Activated T-helper 1 cell treated with anti-CD3 and anti-CD28 coated beads, Interleukin-12 subunit alpha, Interleukin-12 subunit beta, Interleukin-2, Interleukin-4 antibody, amounts not matched to agents 30 ng/mL and 10 ng/mL and 1 ng/mL, durations not matched to agents 14 hours and 24 hours and 36 hours (primary cell): ENCODE measurements around the gene CHST13. TPM values are rescaled to one million over a fixed set of nuclear protein-coding genes. Genes with fewer than 3 reads are reported as not detected.

ENCODE experiments used
- DNase-seq: peaks from one replicate; pipeline ENCODE4 v3.0.0; 2021; ENCODE audit warnings: low spot score
- H3K27ac Mint-ChIP-seq: one replicate; pipeline ENCODE4 v1.8.0; 2021; ENCODE audit warnings: mild to moderate bottlenecking, mixed read lengths
- H3K27me3 Mint-ChIP-seq: one replicate; pipeline ENCODE4 v1.8.0; 2022; ENCODE audit warnings: mild to moderate bottlenecking, moderate library complexity, mixed read lengths; ENCODE audit not compliant: insufficient read depth
- H3K36me3 Mint-ChIP-seq: one replicate; pipeline ENCODE4 v1.8.0; 2021; ENCODE audit warnings: low read depth, mixed read lengths
- H3K4me1 Mint-ChIP-seq: one replicate; pipeline ENCODE4 v1.8.0; 2021; ENCODE audit warnings: low read depth, mixed read lengths
- H3K4me3 Mint-ChIP-seq: one replicate; pipeline ENCODE4 v1.8.0; 2021; ENCODE audit warnings: mild to moderate bottlenecking, moderate library complexity, mixed read lengths
- H3K9me3 Mint-ChIP-seq: one replicate; pipeline ENCODE4 v1.8.0; 2021; ENCODE audit warnings: mixed read lengths
- intact Hi-C: fragments of 100-400 bp; cut with micrococcal nuclease; formaldehyde crosslinking; loops from one replicate; pipeline ENCODE4 v1.15.1; 2024
- total RNA-seq: library from RNA; stranded (reverse); gene quantifications from 2 replicates; pipeline ENCODE4 v1.2.3, GENCODE V29; 2022

CHST13 gene
- total RNA-seq, 1 donor from 2014 or later, result not detected

DNA sequence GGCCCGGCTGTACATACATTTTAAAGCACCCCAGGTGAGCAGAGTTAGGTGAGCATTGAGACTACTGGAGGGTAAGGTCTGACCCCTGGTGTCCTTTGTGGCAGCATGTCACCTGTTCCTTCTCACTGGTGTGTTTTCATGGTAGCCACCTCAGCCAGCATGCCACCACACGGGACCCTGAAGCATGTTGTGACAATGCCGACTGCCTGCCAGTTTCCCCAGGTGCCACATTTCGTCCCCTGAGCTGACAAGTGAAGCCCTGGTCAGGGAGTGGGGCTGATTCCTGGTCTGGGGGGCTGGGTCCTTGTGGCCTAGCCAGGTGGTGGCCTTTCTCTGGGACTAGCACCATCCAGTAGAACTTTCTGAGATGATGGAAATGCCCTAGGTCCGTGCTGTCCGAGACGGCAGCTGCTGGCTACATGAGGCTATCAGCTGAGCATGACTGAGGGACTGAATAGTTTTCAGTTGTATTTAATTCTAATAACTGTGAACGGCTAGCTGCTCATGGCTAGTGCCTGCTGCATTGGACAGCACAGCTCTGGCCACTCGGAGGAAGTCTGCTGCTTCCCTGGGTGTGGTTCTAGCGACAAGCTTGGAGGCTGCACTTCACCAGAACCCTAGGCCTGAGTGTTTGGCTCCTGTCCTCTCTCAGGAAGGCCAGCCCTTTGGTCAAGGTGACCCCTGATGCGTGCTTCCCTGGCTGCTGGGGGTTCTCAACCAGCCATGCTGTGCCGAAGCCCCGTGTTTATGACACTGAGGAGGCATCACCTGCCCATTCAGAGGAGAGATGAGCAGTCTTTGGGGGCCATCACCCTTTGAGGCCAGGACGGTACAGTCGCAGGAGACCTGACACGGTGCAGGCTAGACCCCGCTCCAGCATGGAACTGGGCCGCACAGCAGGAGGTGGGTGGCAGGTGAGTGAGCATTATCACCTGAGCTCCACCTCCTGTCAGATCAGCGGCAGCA lies 30.9 kb downstream of the CHST13 start:
- H3K4me3 Mint-ChIP-seq, result no peak overlapping the region
- H3K4me1 Mint-ChIP-seq, result no peaks in the 10 kb centered on the region
- no peak for DNase-seq
- H3K36me3 Mint-ChIP-seq, result no peaks in the 10 kb centered on the region
- H3K27me3 Mint-ChIP-seq, result no peaks in the 10 kb centered on the region
- no peak overlapping the region for H3K27ac Mint-ChIP-seq
- H3K9me3 Mint-ChIP-seq, result no peaks in the 10 kb centered on the region
- intact Hi-C loops, result no loop called here

GRCh38 chr3:126555795-126556636 lies 32.1 kb downstream of the CHST13 start:
- H3K4me3 Mint-ChIP-seq, result no peak overlapping the region
- intact Hi-C loops, result no loop called here
- no peaks in the 10 kb centered on the region for H3K36me3 Mint-ChIP-seq
- DNase-seq, result no peak
- no peaks in the 10 kb centered on the region for H3K4me1 Mint-ChIP-seq
- H3K9me3 Mint-ChIP-seq, result no peaks in the 10 kb centered on the region
- H3K27me3 Mint-ChIP-seq, result no peaks in the 10 kb centered on the region
- H3K27ac Mint-ChIP-seq, result no peak overlapping the region

DNA sequence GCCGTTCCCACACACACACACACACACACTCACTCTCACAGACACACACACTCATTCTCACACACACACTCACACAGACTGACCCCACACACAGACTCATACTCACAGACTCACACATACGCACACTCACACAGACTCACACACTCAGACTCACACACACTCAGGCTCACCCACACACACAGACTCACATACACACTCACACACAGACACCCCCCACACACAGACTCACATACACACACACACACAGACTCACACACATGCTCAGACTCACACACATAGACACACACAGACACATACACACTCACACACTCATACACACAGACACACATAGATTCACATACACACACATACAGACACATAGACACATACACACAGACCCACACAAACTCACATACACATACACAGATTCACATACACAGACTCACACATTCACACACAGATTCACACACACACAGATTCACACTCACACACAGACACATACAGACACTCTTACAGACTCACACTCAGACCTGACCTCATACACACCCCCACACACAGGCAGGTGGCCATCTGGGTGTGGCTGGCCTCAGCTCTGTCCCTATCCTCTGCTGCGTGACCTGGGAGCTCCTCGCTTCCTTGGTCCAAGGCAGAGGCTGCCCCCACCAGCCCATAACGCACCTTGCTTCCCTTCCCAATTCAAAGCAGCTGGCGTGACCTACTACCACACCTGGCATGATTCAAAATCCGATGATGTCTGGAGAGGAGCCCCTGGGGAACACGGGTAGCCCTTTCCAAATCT lies 32.9 kb downstream of the CHST13 start:
- no peaks in the 10 kb centered on the region for H3K9me3 Mint-ChIP-seq
- no peak overlapping the region for H3K4me3 Mint-ChIP-seq
- no peaks in the 10 kb centered on the region for H3K27me3 Mint-ChIP-seq
- intact Hi-C loops, result no loop called here
- no peaks in the 10 kb centered on the region for H3K4me1 Mint-ChIP-seq
- H3K27ac Mint-ChIP-seq, result no peak overlapping the region
- DNase-seq, result no peak
- H3K36me3 Mint-ChIP-seq, result no peaks in the 10 kb centered on the region

GRCh38 chr3:126557415-126557745 lies 33.4 kb downstream of the CHST13 start:
- Mint-ChIP-seq H3K4me1 (no peaks in the 10 kb centered on the region), H3K4me3 (no peak overlapping the region), H3K36me3 (no peaks in the 10 kb centered on the region), H3K9me3 (no peaks in the 10 kb centered on the region), H3K27ac (no peak overlapping the region), H3K27me3 (no peaks in the 10 kb centered on the region)
- no peak for DNase-seq
- intact Hi-C loops, result no loop called here

DNA sequence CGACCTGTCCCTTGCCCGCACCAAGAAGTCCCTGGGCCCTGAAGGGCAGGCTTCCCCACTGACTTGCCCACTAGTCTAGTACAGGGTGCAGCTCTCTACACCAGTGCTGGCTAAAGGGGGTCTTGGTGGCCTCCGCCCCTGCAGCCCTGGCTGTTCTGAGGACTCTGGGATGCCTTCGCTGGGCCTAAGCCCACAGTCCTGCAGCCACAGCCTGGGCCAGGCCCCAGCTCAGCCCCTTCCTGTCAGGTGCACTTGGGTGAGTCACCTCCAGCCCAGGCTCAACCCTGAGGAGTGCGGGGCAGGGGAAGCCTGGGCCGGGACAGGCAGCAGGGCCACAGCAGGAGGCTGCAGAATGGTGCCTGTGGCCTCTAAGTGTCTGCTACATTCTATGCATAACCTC lies 33.8 kb downstream of the CHST13 start:
- Mint-ChIP-seq H3K4me3 (no peak overlapping the region), H3K36me3 (no peaks in the 10 kb centered on the region), H3K27me3 (peaks cover 3% of the 10 kb centered on the region), H3K4me1 (no peaks in the 10 kb centered on the region), H3K9me3 (no peaks in the 10 kb centered on the region), H3K27ac (no peak overlapping the region)
- intact Hi-C loops, result no loop called here
- DNase-seq, result no peak

GRCh38 chr3:126558336-126559071 lies 34.5 kb downstream of the CHST13 start, which contains the start of gene C3orf22:
Gene C3orf22, minus strand, starts transcription at chr3:126558932. Its CDS starts 5,542 bp downstream, at chr3:126553390.
- H3K4me1 Mint-ChIP-seq, result no peaks in the 10 kb centered on the region
- H3K27ac Mint-ChIP-seq, result no peak within 1 kb of the TSS
- no peak for DNase-seq
- H3K9me3 Mint-ChIP-seq, result no peaks in the 10 kb centered on the region
- intact Hi-C loops, result no loop called here
- H3K4me3 Mint-ChIP-seq, result no peak within 1 kb of the TSS
- H3K27me3 Mint-ChIP-seq, result peaks cover 8% of the 10 kb centered on the region
- no peaks in the 10 kb centered on the region for H3K36me3 Mint-ChIP-seq

DNA sequence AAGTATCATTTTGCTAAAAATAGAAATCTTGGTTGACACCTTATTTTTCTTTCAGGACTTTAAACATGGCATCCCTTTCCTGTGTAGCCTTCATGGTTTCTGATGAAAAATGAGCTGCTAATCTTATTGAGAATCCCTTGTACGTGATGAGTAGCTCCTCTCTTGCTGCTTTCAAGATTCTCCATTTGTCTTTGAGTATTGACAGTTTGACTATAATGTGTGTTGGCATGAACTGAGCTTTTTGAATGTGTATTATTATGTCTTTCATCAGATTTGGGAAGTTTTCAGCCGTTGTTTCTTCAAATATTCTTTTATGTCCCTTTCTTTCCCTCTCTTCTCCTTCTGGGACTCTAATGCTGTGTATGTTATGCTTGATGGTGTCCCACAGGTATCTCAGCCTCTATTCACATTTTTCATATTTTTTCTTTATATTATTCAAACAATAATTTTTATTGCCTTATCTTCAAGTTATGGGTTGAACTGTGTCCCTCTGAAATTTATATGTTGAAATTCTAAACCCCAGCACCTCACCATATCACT lies 38.9 kb downstream of the CHST13 start:
- DNase-seq, result no peak
- intact Hi-C loops, result no loop called here

DNA sequence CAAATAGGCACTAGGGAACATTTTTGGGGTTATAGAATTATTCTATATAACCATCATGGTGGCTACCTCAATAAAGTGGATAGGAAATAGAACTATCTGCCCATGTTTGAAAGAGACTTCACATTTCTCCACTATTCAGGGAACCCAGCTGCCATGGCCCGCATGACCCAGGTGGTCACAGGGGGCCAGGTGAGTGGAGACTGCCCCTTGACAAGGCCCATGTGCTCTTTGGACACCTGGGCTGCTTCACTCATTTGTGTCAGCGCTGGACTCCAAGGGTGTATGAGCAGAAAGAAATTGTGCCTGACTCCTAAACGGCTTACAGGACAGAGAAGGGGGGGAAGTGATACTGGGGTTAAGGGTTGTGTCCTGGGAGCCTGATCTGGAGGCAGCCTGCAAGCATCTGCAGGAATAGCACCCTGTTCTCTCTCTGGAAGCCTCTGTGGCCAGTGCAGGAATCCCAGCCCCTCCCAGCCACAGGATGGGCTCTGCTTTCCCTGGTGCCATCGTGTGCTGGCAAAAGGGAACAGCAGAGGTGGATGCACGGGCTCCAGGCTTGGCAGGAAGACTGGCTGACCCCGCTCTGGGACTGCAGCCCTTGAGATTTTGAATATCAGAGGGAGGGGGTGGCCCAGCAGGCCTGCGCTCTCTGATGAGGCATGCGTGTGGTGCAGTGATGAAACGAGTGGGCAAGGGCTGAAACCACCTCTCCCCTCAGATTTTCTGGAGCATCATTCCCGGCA lies 43.9 kb downstream of the CHST13 start:
- DNase-seq, result no peak
- peaks cover 13% of the 10 kb centered on the region for H3K27me3 Mint-ChIP-seq
- intact Hi-C loops, result no loop called here
- no peaks in the 10 kb centered on the region for H3K36me3 Mint-ChIP-seq
- no peaks in the 10 kb centered on the region for H3K9me3 Mint-ChIP-seq
- no peak overlapping the region for H3K4me3 Mint-ChIP-seq
- no peak overlapping the region for H3K27ac Mint-ChIP-seq
- no peaks in the 10 kb centered on the region for H3K4me1 Mint-ChIP-seq

More for the DNA sequence above, 38.9 kb downstream of the CHST13 start:
- Mint-ChIP-seq H3K27ac (no peak overlapping the region), H3K9me3 (no peaks in the 10 kb centered on the region), H3K27me3 (peaks cover 17% of the 10 kb centered on the region), H3K4me1 (no peaks in the 10 kb centered on the region), H3K36me3 (no peaks in the 10 kb centered on the region), H3K4me3 (no peak overlapping the region)

DNA sequence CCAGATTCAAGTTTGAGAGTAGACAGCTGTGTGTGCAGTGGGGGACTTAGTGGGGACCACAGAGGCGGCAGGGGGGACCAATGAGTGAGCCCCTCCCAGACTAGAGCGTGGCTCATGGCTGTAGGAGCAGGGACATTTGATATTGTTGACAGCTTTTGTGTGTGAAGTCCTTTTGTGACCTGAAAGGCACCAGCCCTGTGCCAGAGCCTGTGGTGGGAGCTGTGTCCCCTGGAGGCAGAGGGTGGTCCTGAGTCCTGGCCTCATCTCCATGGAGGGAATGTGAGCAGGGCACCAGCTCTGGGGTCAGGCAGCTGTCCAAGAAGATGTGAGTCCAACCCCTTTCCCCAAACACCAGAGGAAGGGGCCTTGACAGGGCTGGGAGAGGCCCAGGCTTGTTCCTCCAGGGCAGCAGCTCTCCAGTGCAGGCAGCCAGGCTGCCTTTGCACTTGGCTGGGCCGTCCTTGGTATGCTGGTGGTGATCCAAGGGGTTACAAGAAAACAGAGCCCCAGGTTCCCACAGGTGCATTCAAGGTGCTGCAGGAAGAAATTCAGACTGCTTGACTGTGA lies 44.9 kb downstream of the CHST13 start:
- H3K4me3 Mint-ChIP-seq, result no peak overlapping the region
- no peaks in the 10 kb centered on the region for H3K36me3 Mint-ChIP-seq
- intact Hi-C loops, result no loop called here
- H3K27ac Mint-ChIP-seq, result no peak overlapping the region
- peaks cover 12% of the 10 kb centered on the region for H3K27me3 Mint-ChIP-seq
- DNase-seq, result no peak
- H3K9me3 Mint-ChIP-seq, result no peaks in the 10 kb centered on the region
- no peaks in the 10 kb centered on the region for H3K4me1 Mint-ChIP-seq

GRCh38 chr3:126569390-126569975 lies 45.5 kb downstream of the CHST13 start:
- no peak overlapping the region for H3K4me3 Mint-ChIP-seq
- DNase-seq, result no peak
- peaks cover 13% of the 10 kb centered on the region for H3K27me3 Mint-ChIP-seq
- H3K27ac Mint-ChIP-seq, result no peak overlapping the region
- H3K36me3 Mint-ChIP-seq, result no peaks in the 10 kb centered on the region
- H3K9me3 Mint-ChIP-seq, result no peaks in the 10 kb centered on the region
- intact Hi-C loops, result no loop called here
- H3K4me1 Mint-ChIP-seq, result no peaks in the 10 kb centered on the region

- H3K27me3 Mint-ChIP-seq, result peaks cover 13% of the 10 kb centered on the region
- DNase-seq, result no peak
- H3K9me3 Mint-ChIP-seq, result no peaks in the 10 kb centered on the region
- intact Hi-C loops, result no loop called here
- H3K36me3 Mint-ChIP-seq, result no peaks in the 10 kb centered on the region
- no peak overlapping the region for H3K4me3 Mint-ChIP-seq
- H3K4me1 Mint-ChIP-seq, result no peaks in the 10 kb centered on the region
- H3K27ac Mint-ChIP-seq, result no peak overlapping the region
Observed at GRCh38 chr3:126570103-126570541, 46.2 kb downstream of the CHST13 start.
